GM12878 (cell line): ENCODE results near the gene LEKR1. TPM values are rescaled to one million over a fixed set of nuclear protein-coding genes. Genes with fewer than 3 reads are reported as not detected.

ENCODE experiments used
- BCL11A ChIP-seq: IDR thresholded peaks from 2 replicates; pipeline ENCODE4 v1.6.1; 2011; ENCODE audit warnings: low read depth, low read length
- CBX5 ChIP-seq: sonication (generic); IDR thresholded peaks from 2 replicates; pipeline ENCODE4 v1.6.1; 2016; ENCODE audit warnings: low read depth, moderate library complexity, mild to moderate bottlenecking, inconsistent platforms
- GABPA ChIP-seq: IDR thresholded peaks from 2 replicates; pipeline ENCODE4 v1.6.1; 2014; ENCODE audit warnings: antibody characterized with exemption, low read depth, mild to moderate bottlenecking, inconsistent platforms
- JUND ChIP-seq: IDR thresholded peaks from 2 replicates; pipeline ENCODE4 v1.6.1; 2012; ENCODE audit warnings: low read depth, mild to moderate bottlenecking, low read length, improper control_type of control experiment, moderate library complexity
- MTA3 ChIP-seq: IDR thresholded peaks from 2 replicates; pipeline ENCODE4 v1.6.1; 2012; ENCODE audit warnings: low read length, inconsistent platforms, borderline replicate concordance
- SPI1 ChIP-seq: IDR thresholded peaks from 2 replicates; pipeline ENCODE4 v1.6.1; 2011; ENCODE audit warnings: low read depth, mild to moderate bottlenecking, low read length, moderate library complexity, borderline replicate concordance; ENCODE audit not compliant: insufficient read depth
- SUPT20H ChIP-seq: IDR thresholded peaks from 2 replicates; pipeline ENCODE4 v1.6.1; 2011; ENCODE audit warnings: low read depth, mild to moderate bottlenecking, low read length, moderate library complexity, borderline replicate concordance; ENCODE audit not compliant: control insufficient read depth
- ZNF217 ChIP-seq: fragments of 450-650 bp; IDR thresholded peaks from 2 replicates; pipeline ENCODE4 v1.6.1; 2017; ENCODE audit warnings: antibody characterized with exemption, mild to moderate bottlenecking
- polyA plus RNA-seq, 11 experiments: library from polyadenylated mRNA; depleted of rRNA in 4 of 11; unstranded in 6 of 11; stranded (reverse) in 5 of 11; fragments of >200 nt; fragmentation: Nextera tagmentation in 4 of 11; fragmentation: Illumina TruSeq in 1 of 11; extraction: Ambion mirVana in 4 of 11; extraction: Trizol in 1 of 11; gene quantifications; 1 replicate in 1 of 11; 2 replicates in 10 of 11; pipeline versions ENCODE4 v1.2.1 to v1.2.3, GENCODE V29; 2011 to 2016; ENCODE audit warnings: inconsistent platforms in 2 of 11, missing spikeins in 2 of 11, low read depth in 1 of 11
- total RNA-seq, 4 experiments: library from RNA; depleted of rRNA in 3 of 4; stranded (reverse); fragments of >200 nt in 3 of 4; fragmentation: Illumina TruSeq in 1 of 4; extraction: Trizol in 1 of 4; gene quantifications; 2 replicates each; pipeline versions ENCODE4 v1.2.1 to v1.2.3, GENCODE V29; 2013 to 2021
- TF ChIP-seq, protein P1 (sequence below): fragments of 450-650 bp; formaldehyde crosslinking; IDR thresholded peaks from 2 replicates; pipeline ENCODE4 v1.4.0; 2020; ENCODE audit warnings: mild to moderate bottlenecking, moderate library complexity
- TF ChIP-seq, protein P2 (sequence below): fragments of 450-650 bp; IDR thresholded peaks from 2 replicates; pipeline ENCODE4 v1.6.1; 2018; ENCODE audit warnings: borderline replicate concordance, mild to moderate bottlenecking; ENCODE audit not compliant: partially characterized antibody

Gene LEKR1
- total and polyA plus RNA-seq, 10 of the 15 experiments (the other 5 are each of a cell fraction or from before 2014, with no cell fraction given): 0.48 to 3.2 (median 1.3) TPM

DNA sequence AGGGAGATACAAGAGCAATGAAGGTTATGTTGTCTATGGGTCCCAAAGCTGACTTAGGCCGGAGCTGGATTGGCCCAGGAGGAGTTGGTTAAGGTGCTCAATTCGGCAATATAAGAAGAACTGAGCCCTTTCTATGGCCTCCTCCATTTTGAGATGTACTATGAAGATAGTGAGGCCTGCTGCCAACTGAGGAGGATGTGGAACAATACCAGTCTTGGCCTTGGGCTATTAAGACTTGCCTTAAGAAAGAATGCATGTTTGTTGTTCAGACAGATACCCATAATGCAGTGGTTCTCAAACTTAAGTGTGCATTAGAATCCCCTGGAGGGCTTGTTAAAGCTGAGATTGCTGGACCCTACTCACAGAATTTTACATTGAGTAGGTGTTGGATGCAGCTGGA, 24.4 kb upstream of the LEKR1 start (continued):
- TF ChIP-seq, protein P1, sequence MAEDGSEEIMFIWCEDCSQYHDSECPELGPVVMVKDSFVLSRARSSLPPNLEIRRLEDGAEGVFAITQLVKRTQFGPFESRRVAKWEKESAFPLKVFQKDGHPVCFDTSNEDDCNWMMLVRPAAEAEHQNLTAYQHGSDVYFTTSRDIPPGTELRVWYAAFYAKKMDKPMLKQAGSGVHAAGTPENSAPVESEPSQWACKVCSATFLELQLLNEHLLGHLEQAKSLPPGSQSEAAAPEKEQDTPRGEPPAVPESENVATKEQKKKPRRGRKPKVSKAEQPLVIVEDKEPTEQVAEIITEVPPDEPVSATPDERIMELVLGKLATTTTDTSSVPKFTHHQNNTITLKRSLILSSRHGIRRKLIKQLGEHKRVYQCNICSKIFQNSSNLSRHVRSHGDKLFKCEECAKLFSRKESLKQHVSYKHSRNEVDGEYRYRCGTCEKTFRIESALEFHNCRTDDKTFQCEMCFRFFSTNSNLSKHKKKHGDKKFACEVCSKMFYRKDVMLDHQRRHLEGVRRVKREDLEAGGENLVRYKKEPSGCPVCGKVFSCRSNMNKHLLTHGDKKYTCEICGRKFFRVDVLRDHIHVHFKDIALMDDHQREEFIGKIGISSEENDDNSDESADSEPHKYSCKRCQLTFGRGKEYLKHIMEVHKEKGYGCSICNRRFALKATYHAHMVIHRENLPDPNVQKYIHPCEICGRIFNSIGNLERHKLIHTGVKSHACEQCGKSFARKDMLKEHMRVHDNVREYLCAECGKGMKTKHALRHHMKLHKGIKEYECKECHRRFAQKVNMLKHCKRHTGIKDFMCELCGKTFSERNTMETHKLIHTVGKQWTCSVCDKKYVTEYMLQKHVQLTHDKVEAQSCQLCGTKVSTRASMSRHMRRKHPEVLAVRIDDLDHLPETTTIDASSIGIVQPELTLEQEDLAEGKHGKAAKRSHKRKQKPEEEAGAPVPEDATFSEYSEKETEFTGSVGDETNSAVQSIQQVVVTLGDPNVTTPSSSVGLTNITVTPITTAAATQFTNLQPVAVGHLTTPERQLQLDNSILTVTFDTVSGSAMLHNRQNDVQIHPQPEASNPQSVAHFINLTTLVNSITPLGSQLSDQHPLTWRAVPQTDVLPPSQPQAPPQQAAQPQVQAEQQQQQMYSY (CRISPR knock-in tag): no peak
- TF ChIP-seq CBX5 (no peak), MTA3 (no peak), BCL11A (no peak), JUND (no peak), SPI1 (no peak), GABPA (no peak), SUPT20H (no peak), ZNF217 (no peak)
- TF ChIP-seq, protein P2, sequence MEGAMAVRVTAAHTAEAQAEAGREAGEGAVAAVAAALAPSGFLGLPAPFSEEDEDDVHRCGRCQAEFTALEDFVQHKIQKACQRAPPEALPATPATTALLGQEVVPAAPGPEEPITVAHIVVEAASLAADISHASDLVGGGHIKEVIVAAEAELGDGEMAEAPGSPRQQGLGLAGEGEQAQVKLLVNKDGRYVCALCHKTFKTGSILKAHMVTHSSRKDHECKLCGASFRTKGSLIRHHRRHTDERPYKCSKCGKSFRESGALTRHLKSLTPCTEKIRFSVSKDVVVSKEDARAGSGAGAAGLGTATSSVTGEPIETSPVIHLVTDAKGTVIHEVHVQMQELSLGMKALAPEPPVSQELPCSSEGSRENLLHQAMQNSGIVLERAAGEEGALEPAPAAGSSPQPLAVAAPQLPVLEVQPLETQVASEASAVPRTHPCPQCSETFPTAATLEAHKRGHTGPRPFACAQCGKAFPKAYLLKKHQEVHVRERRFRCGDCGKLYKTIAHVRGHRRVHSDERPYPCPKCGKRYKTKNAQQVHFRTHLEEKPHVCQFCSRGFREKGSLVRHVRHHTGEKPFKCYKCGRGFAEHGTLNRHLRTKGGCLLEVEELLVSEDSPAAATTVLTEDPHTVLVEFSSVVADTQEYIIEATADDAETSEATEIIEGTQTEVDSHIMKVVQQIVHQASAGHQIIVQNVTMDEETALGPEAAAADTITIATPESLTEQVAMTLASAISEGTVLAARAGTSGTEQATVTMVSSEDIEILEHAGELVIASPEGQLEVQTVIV: no peak
